Neuronal stem cell (in vitro differentiated cells): ENCODE data around the gene GIPC3. TPM values are rescaled to one million over a fixed set of nuclear protein-coding genes. Genes with fewer than 3 reads are reported as not detected.

ENCODE experiments used
- DNase-seq: peaks from one replicate; pipeline ENCODE4 v3.0.0-alpha.2; 2013; ENCODE audit warnings: low spot score
- H2AFZ ChIP-seq: one replicate; pipeline ENCODE4 v1.6.1; 2013; ENCODE audit warnings: mild to moderate bottlenecking, low read length, inconsistent platforms
- H2AK5ac ChIP-seq: 2 replicates; pipeline ENCODE4 v1.6.1; 2013; ENCODE audit warnings: low read depth, mild to moderate bottlenecking, inconsistent platforms, low read length, moderate library complexity, mixed read lengths
- H2BK120ac ChIP-seq: 2 replicates; pipeline ENCODE4 v1.6.1; 2013; ENCODE audit warnings: low read depth, mild to moderate bottlenecking, inconsistent platforms, low read length, moderate library complexity, mixed read lengths
- H2BK12ac ChIP-seq: one replicate; pipeline ENCODE4 v1.6.1; 2013; ENCODE audit warnings: low read length, inconsistent platforms
- H2BK15ac ChIP-seq: 2 replicates; pipeline ENCODE4 v1.6.1; 2013; ENCODE audit warnings: mild to moderate bottlenecking, low read length, inconsistent platforms, mixed read lengths
- H2BK5ac ChIP-seq: one replicate; pipeline ENCODE4 v1.6.1; 2013; ENCODE audit warnings: inconsistent platforms, mild to moderate bottlenecking, low read length, moderate library complexity
- H3K14ac ChIP-seq: one replicate; pipeline ENCODE4 v1.6.1; 2013; ENCODE audit warnings: low read length, inconsistent platforms
- H3K18ac ChIP-seq: 2 replicates; pipeline ENCODE4 v1.6.1; 2013; ENCODE audit warnings: low read length, inconsistent platforms
- H3K23ac ChIP-seq: 2 replicates; pipeline ENCODE4 v1.6.1; 2013; ENCODE audit warnings: low read depth, mild to moderate bottlenecking, mixed read lengths, low read length, inconsistent platforms; ENCODE audit not compliant: poor library complexity
- H3K27ac ChIP-seq: replicated peaks from 3 replicates; pipeline ENCODE4 v1.5.1; 2013; ENCODE audit warnings: low read length, inconsistent platforms
- H3K27me3 ChIP-seq, 3 experiments: 2 replicates each; pipeline ENCODE4 v1.6.1; 2013; ENCODE audit warnings: low read length in 3 of 3, mild to moderate bottlenecking in 2 of 3, inconsistent platforms in 1 of 3, low read depth in 1 of 3, mixed read lengths in 1 of 3, moderate library complexity in 1 of 3; ENCODE audit not compliant: control insufficient read depth in 3 of 3, insufficient read depth in 3 of 3
- H3K36me3 ChIP-seq, 2 donors: replicated peaks in 1 of 2; 2 replicates each; pipeline ENCODE4 v1.6.1; 2013; ENCODE audit warnings: low read length in 2 of 2; ENCODE audit not compliant: control insufficient read depth in 2 of 2, insufficient read depth in 2 of 2
- H3K4ac ChIP-seq: 2 replicates; pipeline ENCODE4 v1.6.1; 2013; ENCODE audit warnings: inconsistent platforms, mild to moderate bottlenecking, low read length, moderate library complexity
- H3K4me1 ChIP-seq, 2 donors: 1 replicate in 1 of 2; 2 replicates in 1 of 2; pipeline ENCODE4 v1.6.1; 2013; ENCODE audit warnings: low read length in 2 of 2, low read depth in 1 of 2; ENCODE audit not compliant: control insufficient read depth in 2 of 2, insufficient read depth in 1 of 2
- H3K4me2 ChIP-seq: one replicate; pipeline ENCODE4 v1.6.1; 2013; ENCODE audit warnings: mild to moderate bottlenecking, low read length, inconsistent platforms; ENCODE audit not compliant: insufficient read depth, poor library complexity, severe bottlenecking
- H3K4me3 ChIP-seq, 2 donors: 2 replicates each; pipeline ENCODE4 v1.5.1; 2013; ENCODE audit warnings: low read length in 2 of 2, mild to moderate bottlenecking in 2 of 2, inconsistent platforms in 1 of 2, moderate library complexity in 1 of 2
- H3K79me1 ChIP-seq: one replicate; pipeline ENCODE4 v1.6.1; 2013; ENCODE audit warnings: low read depth, mild to moderate bottlenecking, inconsistent platforms, low read length, moderate library complexity
- H3K9ac ChIP-seq: one replicate; pipeline ENCODE4 v1.6.1; 2013; ENCODE audit warnings: mild to moderate bottlenecking, low read depth, low read length, inconsistent platforms; ENCODE audit not compliant: poor library complexity
- H3K9me3 ChIP-seq, 2 donors: replicated peaks in 1 of 2; 2 replicates each; pipeline versions ENCODE3 to v1.6.1; 2013; ENCODE audit warnings: low read length in 2 of 2, mild to moderate bottlenecking in 2 of 2, inconsistent platforms in 1 of 2, low read depth in 1 of 2, mixed read lengths in 1 of 2, moderate library complexity in 1 of 2; ENCODE audit not compliant: control insufficient read depth in 2 of 2, insufficient read depth in 1 of 2
- H4K8ac ChIP-seq: one replicate; pipeline ENCODE4 v1.6.1; 2013; ENCODE audit warnings: low read depth, mild to moderate bottlenecking, inconsistent platforms, low read length, moderate library complexity
- H4K91ac ChIP-seq: one replicate; pipeline ENCODE4 v1.6.1; 2013; ENCODE audit warnings: low read length, low read depth, mild to moderate bottlenecking, inconsistent platforms; ENCODE audit not compliant: poor library complexity
- WGBS, 2 donors: extraction: QIAGEN DNeasy Blood & Tissue Kit; methylation state at CpG; one replicate each; pipeline ENCODE4 v1.1.7; 2013; ENCODE audit warnings: missing lambda C conversion rate in 2 of 2, mixed read lengths in 1 of 2; ENCODE audit not compliant: insufficient read length in 2 of 2, insufficient replicate concordance in 1 of 2; ENCODE audit errors: extremely low coverage in 2 of 2; 5-methylcytosine and 5-hydroxymethylcytosine counted together
- polyA plus RNA-seq, 2 experiments: library from polyadenylated mRNA; stranded (reverse); fragments of 200-250 nt; gene quantifications; one replicate each; pipeline ENCODE4 v1.2.3, GENCODE V29; 2013

Gene GIPC3, protein sequence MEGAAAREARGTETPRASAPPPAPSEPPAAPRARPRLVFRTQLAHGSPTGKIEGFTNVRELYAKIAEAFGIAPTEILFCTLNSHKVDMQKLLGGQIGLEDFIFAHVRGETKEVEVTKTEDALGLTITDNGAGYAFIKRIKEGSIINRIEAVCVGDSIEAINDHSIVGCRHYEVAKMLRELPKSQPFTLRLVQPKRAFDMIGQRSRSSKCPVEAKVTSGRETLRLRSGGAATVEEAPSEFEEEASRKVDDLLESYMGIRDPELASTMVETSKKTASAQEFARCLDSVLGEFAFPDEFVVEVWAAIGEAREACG
- 0.46 TPM for polyA plus RNA-seq (2013, experiment 1 of 2)
- 0.47 TPM for polyA plus RNA-seq (2013, experiment 2 of 2)

DNA sequence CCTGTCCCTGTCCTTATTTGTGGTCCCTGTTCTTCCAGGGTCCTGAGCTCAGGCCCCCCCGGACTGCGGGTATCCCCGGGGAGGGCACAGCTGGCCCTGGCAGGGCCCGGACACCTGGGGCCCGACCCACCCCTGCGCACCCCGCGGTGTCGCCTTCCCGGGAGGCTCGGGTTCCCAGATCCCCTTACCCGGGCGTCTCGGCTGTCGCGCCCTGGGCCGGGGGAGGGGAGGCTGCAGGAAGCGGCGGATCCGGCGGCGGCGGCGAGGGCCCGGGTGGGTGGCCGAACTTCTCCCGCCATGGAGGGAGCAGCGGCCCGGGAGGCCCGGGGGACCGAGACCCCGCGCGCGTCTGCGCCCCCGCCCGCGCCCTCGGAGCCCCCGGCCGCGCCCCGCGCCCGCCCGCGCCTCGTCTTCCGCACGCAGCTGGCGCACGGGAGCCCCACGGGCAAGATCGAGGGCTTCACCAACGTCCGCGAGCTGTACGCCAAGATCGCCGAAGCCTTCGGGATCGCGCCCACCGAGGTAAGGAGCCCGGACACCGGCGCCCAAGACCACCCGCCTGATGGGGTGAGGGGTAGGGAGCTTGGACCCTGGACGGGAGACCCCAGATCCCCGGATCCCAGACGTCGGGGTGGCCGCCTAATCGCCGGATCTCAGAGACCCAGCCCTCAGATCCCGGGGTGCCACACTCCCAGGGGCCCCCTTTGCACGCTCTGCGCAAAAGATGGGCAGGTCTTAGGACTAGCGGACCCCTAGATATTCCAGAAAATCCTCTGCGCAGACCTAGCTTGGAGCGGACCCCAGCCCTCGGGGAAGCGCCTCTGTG is at the start of gene GIPC3:
GIPC3 (plus strand) TSS at position 178 of the 826 bp plus-strand sequence; CDS start at position 298, 120 bp downstream.
- Histone ChIP-seq H2BK120ac (no peak within 1 kb of the TSS), H2BK15ac (peak within 1 kb of the TSS; percentile 67), H3K36me3 (no peaks in the 10 kb centered on the region), H3K23ac (peak within 1 kb of the TSS; percentile 73), H3K9ac (no peak within 1 kb of the TSS), H3K18ac (peak within 1 kb of the TSS; percentile 91), H3K4me1 (no peaks in the 10 kb centered on the region), H3K27ac (no peak within 1 kb of the TSS), H3K4me2 (peak within 1 kb of the TSS; percentile 54), H2AFZ (peak within 1 kb of the TSS; percentile 73), H3K4ac (no peak within 1 kb of the TSS), H2BK12ac (no peak within 1 kb of the TSS), H4K91ac (no peak within 1 kb of the TSS), H2AK5ac (no peak within 1 kb of the TSS), H4K8ac (no peak within 1 kb of the TSS), H3K4me3 (no peak within 1 kb of the TSS), H3K14ac (no peak within 1 kb of the TSS), H3K27me3 (peaks cover 8 to 24% (median 23%) of the 10 kb centered on the region in 3 experiments), H3K79me1 (no peaks in the 10 kb centered on the region), H2BK5ac (peak within 1 kb of the TSS; percentile 39), H3K9me3 (no peaks in the 10 kb centered on the region)
- no peak for DNase-seq
- WGBS, 2 donors: no CpG with 5 or more reads among the region's 84 CpGs

DNA sequence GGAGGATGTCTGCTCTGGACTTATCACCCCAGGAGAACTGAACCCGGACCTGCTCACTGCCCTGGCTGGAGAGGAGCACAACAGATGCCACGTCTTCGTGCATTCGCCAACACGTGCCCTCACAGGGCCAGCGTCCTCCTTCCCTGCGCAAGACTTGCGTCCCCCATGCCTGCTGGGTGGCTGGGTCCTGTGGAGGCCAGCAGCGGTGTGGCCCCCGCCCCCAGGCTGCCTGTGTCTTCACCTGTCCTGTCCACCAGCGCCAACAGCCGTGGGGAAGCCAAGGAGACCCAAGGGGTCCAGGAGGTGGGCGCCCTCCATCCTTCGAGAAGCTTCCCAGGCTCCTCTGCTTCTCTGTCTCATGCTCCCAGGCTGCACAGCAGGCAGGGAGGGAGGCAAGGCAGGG is 49.7 kb upstream of the GIPC3 start:
- Histone ChIP-seq H2BK5ac (peak overlapping the region; percentile 39), H2BK15ac (no peak overlapping the region), H3K4ac (no peak overlapping the region), H3K4me1 (peaks cover 6 to 8% of the 10 kb centered on the region in 2 donors), H2BK120ac (no peak overlapping the region), H3K27me3 (no peaks in the 10 kb centered on the region), H3K9ac (peak overlapping the region; percentile 77), H2AFZ (no peak overlapping the region), H4K8ac (peak overlapping the region; percentile 82), H3K18ac (peak overlapping the region; percentile 57), H3K27ac (no peak overlapping the region), H3K79me1 (peaks cover 4% of the 10 kb centered on the region), H3K4me2 (no peak overlapping the region), H3K23ac (peak overlapping the region; percentile 80), H4K91ac (no peak overlapping the region), H3K36me3 (peaks cover 50 to 85% of the 10 kb centered on the region in 2 donors), H2AK5ac (no peak overlapping the region), H3K4me3 (no peak overlapping the region), H3K14ac (no peak overlapping the region), H2BK12ac (no peak overlapping the region), H3K9me3 (no peaks in the 10 kb centered on the region)
- no CpG with 5 or more reads among the region's 14 CpGs for WGBS, 2 donors
- no peak for DNase-seq

DNA sequence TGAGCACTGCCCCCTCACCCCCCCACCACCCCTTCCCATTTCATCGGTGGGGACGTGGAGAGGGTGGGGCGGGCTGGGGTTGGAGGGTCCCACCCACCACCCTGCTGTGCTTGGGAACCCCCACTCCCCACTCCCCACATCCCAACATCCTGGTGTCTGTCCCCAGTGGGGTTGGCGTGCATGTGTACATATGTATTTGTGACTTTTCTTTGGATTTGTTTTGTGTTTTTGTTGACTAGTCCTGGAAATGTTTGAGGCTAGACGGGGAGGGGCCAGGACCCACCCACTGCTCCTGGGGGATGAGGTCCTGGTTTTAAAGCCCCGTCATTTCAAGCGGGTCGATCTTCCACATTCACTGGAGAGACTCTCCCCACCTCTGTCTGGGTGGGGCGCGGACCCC is 49.3 kb upstream of the GIPC3 start:
- Histone ChIP-seq H2BK12ac (no peak overlapping the region), H3K27me3 (no peaks in the 10 kb centered on the region), H3K36me3 (peaks cover 46 to 81% of the 10 kb centered on the region in 2 donors), H3K9me3 (no peaks in the 10 kb centered on the region), H2AFZ (no peak overlapping the region), H4K8ac (no peak overlapping the region), H3K4me2 (no peak overlapping the region), H3K9ac (no peak overlapping the region), H3K79me1 (peaks cover 4% of the 10 kb centered on the region), H2BK5ac (no peak overlapping the region), H2BK120ac (peak overlapping the region; percentile 18), H3K18ac (no peak overlapping the region), H3K27ac (no peak overlapping the region), H4K91ac (no peak overlapping the region), H3K4me1 (peaks cover 6 to 8% of the 10 kb centered on the region in 2 donors), H3K23ac (no peak overlapping the region), H2AK5ac (no peak overlapping the region), H3K4me3 (no peak overlapping the region), H3K14ac (no peak overlapping the region), H3K4ac (no peak overlapping the region), H2BK15ac (no peak overlapping the region)
- no CpG with 5 or more reads among the region's 10 CpGs for WGBS, 2 donors
- no peak for DNase-seq
